ENCODE results near the gene SLC8A3. TPM values are rescaled to one million over a fixed set of nuclear protein-coding genes. Genes with fewer than 3 reads are reported as not detected.

SLC8A3 gene
- total and polyA plus RNA-seq, 2 of the 13 experiments (the other 11 are each of a cell fraction or from before 2014, with no cell fraction given) = 0.01 to 0.02 TPM

GRCh38 chr14:70057519-70058136 is 131.1 kb downstream of the SLC8A3 start (continued):
- no peak for TF ChIP-seq NRL (CRISPR knock-in tag; IDR thresholded peaks at IDR 0.05; ENCODE audit: borderline replicate concordance)
- no peak for TF ChIP-seq ATM (IDR thresholded peaks at IDR 0.05; ENCODE audit: borderline replicate concordance)
- no peak for TF ChIP-seq ZNF432 (CRISPR knock-in tag; IDR thresholded peaks at IDR 0.05; ENCODE audit: borderline replicate concordance)
- TF ChIP-seq PATZ1 (CRISPR knock-in tag; IDR thresholded peaks at IDR 0.05) = no peak
- TF ChIP-seq SMARCC2 (IDR thresholded peaks at IDR 0.05) = no peak
- TF ChIP-seq STAG1 (CRISPR knock-in tag; IDR thresholded peaks at IDR 0.05) = no peak
- no peak for TF ChIP-seq IRF2 (CRISPR knock-in tag; IDR thresholded peaks at IDR 0.05)
- TF ChIP-seq FOXO1 (CRISPR knock-in tag; IDR thresholded peaks at IDR 0.05) = no peak
- TF ChIP-seq ZBTB7A (CRISPR knock-in tag; IDR thresholded peaks at IDR 0.05) = no peak
- peak; percentile 54; the same call in 1 of the 2 replicates for TF ChIP-seq AHDC1 (CRISPR knock-in tag; IDR thresholded peaks at IDR 0.05; ENCODE audit: borderline replicate concordance)
- TF ChIP-seq DBP (CRISPR knock-in tag; IDR thresholded peaks at IDR 0.05; ENCODE audit: not compliant biosample characterization) = no peak
- no peak for TF ChIP-seq ZNF484 (CRISPR knock-in tag; IDR thresholded peaks at IDR 0.05; ENCODE audit: borderline replicate concordance, low read depth)
- no peak for TF ChIP-seq NFIC (IDR thresholded peaks at IDR 0.05; ENCODE audit: low read length)
- no peak for TF ChIP-seq ZNF160 (CRISPR knock-in tag; IDR thresholded peaks at IDR 0.05)
- no peak for TF ChIP-seq ZNF644 (CRISPR knock-in tag; IDR thresholded peaks at IDR 0.05; ENCODE audit: low read depth)
- TF ChIP-seq ZFP62 (CRISPR knock-in tag; IDR thresholded peaks at IDR 0.05) = no peak
- TF ChIP-seq GMEB1 (CRISPR knock-in tag; IDR thresholded peaks at IDR 0.05; ENCODE audit: borderline replicate concordance) = no peak
- TF ChIP-seq CREB3 (CRISPR knock-in tag; IDR thresholded peaks at IDR 0.05) = no peak
